Epithelial cell of proximal tubule (primary cell): ENCODE data around the gene UNC5A. TPM values are rescaled to one million over a fixed set of nuclear protein-coding genes. Genes with fewer than 3 reads are reported as not detected.

ENCODE experiments used
- DNase-seq: peaks from one replicate; pipeline ENCODE4 v3.0.0-alpha.2; 2011; ENCODE audit warnings: low read depth
- H3K4me3 ChIP-seq: 2 replicates; pipeline ENCODE4 v1.5.1; 2011; ENCODE audit warnings: low read depth, mild to moderate bottlenecking, low read length
- total RNA-seq: library from RNA; depleted of rRNA; stranded (reverse); fragments of >200 nt; gene quantifications from 2 replicates; pipeline ENCODE4 v1.2.3, GENCODE V29; 2015
- TF ChIP-seq, protein P1 (sequence below): conservative IDR thresholded peaks from 2 replicates; pipeline ENCODE4 v1.5.1; 2012; ENCODE audit warnings: low read depth, mild to moderate bottlenecking, low read length

Gene UNC5A
- total RNA-seq, 1 donor from 2014 or later = 1.2 TPM

DNA sequence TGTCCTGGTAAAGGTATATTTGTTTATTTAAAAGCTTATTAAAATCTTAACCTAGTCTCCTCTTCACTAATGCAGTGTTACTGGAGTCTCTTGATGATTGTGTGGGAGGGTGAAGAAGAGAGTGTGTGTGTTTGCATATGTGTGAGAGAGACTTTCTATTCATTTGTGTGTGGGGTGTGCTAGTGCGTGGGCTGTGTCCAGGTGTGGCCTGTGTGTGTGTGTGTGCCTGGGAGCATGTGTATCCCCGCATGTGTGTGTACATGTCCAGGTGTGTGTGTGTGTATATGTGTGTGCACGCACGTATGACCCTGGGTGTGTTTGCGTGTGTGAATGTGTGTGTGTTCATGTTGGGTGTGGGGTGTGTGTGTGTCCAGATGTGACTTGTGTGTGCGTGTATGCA is 10.3 kb upstream of the UNC5A start:
- no peak overlapping the region for H3K4me3 ChIP-seq
- TF ChIP-seq, protein P1, sequence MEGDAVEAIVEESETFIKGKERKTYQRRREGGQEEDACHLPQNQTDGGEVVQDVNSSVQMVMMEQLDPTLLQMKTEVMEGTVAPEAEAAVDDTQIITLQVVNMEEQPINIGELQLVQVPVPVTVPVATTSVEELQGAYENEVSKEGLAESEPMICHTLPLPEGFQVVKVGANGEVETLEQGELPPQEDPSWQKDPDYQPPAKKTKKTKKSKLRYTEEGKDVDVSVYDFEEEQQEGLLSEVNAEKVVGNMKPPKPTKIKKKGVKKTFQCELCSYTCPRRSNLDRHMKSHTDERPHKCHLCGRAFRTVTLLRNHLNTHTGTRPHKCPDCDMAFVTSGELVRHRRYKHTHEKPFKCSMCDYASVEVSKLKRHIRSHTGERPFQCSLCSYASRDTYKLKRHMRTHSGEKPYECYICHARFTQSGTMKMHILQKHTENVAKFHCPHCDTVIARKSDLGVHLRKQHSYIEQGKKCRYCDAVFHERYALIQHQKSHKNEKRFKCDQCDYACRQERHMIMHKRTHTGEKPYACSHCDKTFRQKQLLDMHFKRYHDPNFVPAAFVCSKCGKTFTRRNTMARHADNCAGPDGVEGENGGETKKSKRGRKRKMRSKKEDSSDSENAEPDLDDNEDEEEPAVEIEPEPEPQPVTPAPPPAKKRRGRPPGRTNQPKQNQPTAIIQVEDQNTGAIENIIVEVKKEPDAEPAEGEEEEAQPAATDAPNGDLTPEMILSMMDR = no peak
- DNase-seq = no peak

DNA sequence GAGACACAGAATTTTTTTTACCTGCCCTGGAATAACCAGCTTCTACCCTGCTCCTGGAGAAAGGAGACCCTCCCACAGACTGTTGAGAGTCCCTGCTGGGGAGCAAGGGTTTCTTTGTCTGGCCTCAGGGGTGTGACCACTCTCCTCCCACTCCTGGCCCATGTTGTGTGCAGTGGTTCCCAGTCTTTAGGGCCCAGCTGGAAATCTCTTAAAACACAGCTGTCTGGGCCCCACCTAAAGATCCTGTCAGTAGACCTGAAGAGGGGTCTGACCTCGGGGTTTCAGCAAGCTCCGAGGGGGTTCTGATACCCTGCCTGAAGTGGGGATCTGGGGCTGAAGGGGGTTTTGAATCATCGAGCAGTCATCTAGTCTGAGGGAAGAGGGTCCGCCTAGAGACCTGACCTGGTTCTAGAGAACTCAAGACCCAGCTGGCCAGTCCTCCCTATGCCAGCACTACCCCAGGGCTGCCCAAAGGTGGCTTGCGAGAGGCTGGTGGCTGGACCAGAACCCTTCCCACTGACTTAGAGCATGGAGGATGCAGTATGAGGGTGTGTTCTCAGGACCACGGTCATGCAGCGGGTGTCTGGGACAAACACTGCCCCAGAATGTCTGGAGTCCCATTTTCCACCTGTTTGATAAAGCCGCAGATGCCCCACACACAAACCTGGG is 8.1 kb upstream of the UNC5A start:
- TF ChIP-seq, protein P1 = no peak
- no peak for DNase-seq
- H3K4me3 ChIP-seq = no peak overlapping the region

DNA sequence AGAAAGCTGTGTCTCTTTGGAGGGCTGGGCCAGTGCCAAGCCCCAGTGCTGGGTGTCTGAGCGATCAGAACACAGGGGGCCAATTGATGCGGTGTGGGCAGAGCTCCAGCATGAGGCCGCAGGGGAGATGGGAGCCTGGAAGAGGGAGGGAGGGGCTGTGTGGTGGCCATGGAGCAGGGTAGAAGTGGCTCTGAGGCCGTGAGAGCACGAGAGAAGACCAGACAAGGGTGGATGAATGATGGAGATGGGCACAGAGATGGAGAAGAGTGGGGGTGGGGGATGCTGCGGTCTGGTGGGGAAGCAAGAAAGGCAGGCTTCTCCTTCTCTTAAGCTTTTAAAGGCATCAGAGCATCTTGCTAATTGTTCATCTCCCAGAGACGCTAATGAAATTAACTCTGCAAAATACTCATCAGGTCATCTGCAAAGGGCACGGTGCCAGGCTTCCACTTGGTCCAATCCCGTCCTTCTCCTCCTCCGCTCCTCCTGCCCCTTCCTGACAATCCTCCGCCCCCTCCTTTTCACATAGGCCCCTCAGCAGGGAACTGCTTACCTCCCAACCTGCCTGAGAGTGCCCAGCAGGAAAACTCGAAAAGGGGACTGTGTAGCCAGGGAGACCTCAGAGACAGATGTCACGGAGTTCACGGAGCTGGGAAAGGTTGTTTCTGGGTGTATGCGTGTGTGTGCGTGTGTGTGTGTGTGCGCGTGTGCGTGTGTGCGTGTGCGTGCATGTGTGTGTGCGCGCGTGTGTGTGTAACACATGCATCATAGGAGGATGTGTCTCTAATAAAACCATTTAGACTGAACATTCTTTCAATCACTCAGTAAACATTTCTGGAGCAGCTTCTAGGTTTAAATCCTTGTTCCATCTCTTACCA is 7.1 kb upstream of the UNC5A start:
- TF ChIP-seq, protein P1 = no peak
- no peak for DNase-seq
- no peak overlapping the region for H3K4me3 ChIP-seq

DNA sequence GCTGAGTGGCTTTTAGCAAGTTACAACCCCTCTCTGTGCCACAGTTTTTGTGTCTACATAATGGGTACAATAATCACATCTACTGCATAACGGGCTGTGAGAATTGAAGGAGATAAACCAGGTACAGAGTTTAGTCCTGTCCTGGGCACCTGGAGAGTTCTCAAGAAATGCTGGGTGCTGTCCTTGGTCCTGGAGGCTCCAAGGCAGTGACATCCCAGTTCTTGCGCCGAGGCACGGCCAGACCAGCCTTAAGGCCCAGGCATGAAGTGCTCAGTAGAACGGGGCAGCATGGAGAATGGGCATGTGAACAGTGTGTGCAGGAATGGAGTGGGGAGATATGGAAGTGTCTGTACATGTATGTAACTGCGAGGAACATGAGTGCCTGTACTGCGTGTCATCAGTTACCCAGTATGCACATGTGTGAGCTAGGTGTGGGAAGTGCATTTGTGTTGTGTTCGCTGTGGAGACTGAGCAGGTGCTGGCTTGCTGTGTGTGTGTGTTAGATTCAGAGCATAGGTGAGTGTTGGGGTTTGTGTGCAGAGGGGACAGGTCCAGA is 6.3 kb upstream of the UNC5A start:
- no peak overlapping the region for H3K4me3 ChIP-seq
- no peak for DNase-seq
- TF ChIP-seq, protein P1 = no peak

DNA sequence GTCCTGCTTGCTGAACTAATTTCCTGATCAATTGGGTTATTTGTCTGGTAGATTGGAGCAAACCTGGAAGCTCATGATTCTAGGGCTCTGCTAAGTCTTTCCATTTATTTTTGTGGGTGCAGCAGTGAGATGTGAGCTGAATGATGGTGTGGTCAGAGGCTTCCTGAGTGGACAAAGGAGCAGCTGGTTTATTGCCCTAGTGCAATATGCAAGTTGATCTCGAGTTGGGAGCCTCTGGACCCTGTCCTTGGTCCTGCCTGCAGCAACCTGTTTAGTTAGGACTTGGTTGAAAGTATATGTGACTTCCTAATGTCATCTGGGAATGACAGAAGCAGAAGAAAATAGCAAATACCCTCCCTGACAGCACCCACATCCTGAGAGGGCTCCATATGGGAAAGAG is 4.2 kb upstream of the UNC5A start:
- TF ChIP-seq, protein P1 = no peak
- H3K4me3 ChIP-seq = no peak overlapping the region
- DNase-seq = no peak

DNA sequence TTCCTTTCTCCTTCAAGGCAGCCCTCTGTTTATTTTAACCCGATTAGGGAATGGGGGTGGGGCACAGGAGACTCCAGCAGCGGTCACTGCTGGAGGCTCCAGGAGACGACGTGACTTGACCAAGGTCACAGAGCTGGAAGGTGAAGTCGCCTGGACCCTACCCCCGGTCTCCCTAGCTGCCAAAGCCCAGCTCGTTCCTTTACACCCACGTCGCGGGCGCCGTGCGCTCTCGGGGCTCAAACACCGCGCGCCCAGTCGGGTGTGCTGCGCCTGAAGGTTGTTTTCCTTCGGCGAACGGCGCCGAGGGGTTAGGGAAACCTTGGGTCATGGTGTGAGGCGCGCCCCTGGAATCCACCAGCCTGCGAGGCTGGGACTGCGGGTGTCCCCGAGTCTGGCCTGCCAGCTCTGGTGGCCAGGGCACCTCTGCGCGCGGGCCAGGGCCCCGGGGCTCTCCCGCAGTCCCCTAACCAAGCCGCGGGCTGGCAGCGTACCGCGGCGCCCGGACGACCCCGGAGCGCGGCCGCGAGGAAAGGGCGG is 747 bp upstream of the UNC5A start:
- TF ChIP-seq, protein P1 = no peak
- peak overlapping the region; percentile 38 for H3K4me3 ChIP-seq
- no peak for DNase-seq
